ENCODE results near the gene SARDH. TPM values are rescaled to one million over a fixed set of nuclear protein-coding genes. Genes with fewer than 3 reads are reported as not detected.

Gene SARDH
- total and polyA plus RNA-seq, 2 of the 13 experiments (the other 11 are each of a cell fraction or from before 2014, with no cell fraction given) = 11.6 to 34.9 TPM

DNA sequence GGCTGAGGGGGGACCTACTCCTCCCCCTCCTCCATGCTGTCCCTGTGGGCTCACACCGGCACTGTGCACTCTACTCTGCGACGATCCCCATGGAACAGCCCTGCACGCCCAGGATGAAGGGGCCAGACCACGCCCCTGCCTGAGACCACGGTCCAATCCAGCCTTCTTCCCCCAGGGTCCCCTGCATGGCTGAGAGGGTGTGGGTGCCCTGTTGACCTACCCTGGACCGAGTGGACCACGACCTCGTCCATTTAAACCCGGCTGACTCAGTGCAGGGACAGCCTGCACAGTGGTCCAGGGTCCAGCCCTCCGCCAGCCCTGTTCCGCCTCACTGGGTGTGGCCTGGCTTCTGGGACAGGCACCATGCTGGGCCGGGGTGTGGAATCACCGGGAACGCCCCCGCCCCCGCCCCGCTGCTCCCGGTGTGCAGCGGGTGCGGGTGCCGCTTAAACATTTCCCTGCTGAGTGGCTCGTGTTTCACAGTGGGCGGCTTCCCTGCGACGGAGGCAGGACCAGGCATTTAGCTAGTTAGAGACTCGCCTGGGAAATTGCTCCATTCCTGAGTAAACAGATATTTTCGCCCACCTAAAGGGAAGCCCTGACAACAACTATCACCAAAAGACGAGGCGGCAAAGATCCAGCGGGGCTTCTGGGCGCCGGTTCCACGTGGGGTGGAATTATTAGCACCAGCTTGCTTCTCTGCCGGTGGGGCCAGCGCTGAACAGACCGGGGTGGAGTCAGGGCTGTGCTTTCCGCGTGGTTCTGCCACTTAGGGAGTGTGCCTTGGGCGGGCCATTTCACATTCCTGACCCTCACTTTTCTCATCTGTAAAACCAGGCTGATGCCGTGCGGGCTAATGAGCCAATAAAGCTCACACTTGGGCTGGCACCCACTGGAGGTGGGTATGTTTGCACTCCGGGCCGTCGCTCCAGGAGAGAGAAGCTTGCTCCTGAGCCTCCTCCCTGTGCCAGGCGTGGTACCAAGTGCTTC, 79.4 kb downstream of the SARDH start (continued):
- TF ChIP-seq, protein P1, sequence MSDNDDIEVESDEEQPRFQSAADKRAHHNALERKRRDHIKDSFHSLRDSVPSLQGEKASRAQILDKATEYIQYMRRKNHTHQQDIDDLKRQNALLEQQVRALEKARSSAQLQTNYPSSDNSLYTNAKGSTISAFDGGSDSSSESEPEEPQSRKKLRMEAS (IDR thresholded peaks at IDR 0.05) = peak; percentile 47
- TF ChIP-seq SRSF1 (optimal IDR thresholded peaks at IDR 0.05; ENCODE audit: low read depth, low read length) (peak; percentile 88), NONO (IDR thresholded peaks at IDR 0.05) (no peak), NONO (CRISPR knock-in tag; conservative IDR thresholded peaks at IDR 0.05) (peak; percentile 76), SRY (CRISPR knock-in tag; IDR thresholded peaks at IDR 0.05) (peak; percentile 80; the same call in 1 of the 2 replicates), ZNF256 (CRISPR knock-in tag; conservative IDR thresholded peaks at IDR 0.05) (no peak), CEBPB (IDR thresholded peaks at IDR 0.05; ENCODE audit: borderline replicate concordance, low read depth, low read length) (no peak), ZFP62 (CRISPR knock-in tag; IDR thresholded peaks at IDR 0.05) (no peak), ESRRA (CRISPR knock-in tag; IDR thresholded peaks at IDR 0.05; ENCODE audit: low read depth) (peak; percentile 97), YY1 (IDR thresholded peaks at IDR 0.05; ENCODE audit: insufficient read depth, insufficient replicate concordance, low read depth, low read length) (peak; percentile 27), U2AF2 (IDR thresholded peaks at IDR 0.05; ENCODE audit: low read depth, low read length) (no peak), GTF2F1 (IDR thresholded peaks at IDR 0.05; ENCODE audit: low read length) (no peak), RBM22 (optimal IDR thresholded peaks at IDR 0.05; ENCODE audit: low read length) (peak; percentile 68), ZNF543 (CRISPR knock-in tag; IDR thresholded peaks at IDR 0.05) (0 out of 2 replicates have a peak, but pooled peaks have one; percentile 36), ZBTB21 (CRISPR knock-in tag; IDR thresholded peaks at IDR 0.05) (no peak), TEAD2 (CRISPR knock-in tag; IDR thresholded peaks at IDR 0.05) (no peak), ZNF616 (CRISPR knock-in tag; IDR thresholded peaks at IDR 0.05; ENCODE audit: low read depth) (no peak), ZNF878 (CRISPR knock-in tag; IDR thresholded peaks at IDR 0.05) (no peak)
- TF ChIP-seq, protein P2, sequence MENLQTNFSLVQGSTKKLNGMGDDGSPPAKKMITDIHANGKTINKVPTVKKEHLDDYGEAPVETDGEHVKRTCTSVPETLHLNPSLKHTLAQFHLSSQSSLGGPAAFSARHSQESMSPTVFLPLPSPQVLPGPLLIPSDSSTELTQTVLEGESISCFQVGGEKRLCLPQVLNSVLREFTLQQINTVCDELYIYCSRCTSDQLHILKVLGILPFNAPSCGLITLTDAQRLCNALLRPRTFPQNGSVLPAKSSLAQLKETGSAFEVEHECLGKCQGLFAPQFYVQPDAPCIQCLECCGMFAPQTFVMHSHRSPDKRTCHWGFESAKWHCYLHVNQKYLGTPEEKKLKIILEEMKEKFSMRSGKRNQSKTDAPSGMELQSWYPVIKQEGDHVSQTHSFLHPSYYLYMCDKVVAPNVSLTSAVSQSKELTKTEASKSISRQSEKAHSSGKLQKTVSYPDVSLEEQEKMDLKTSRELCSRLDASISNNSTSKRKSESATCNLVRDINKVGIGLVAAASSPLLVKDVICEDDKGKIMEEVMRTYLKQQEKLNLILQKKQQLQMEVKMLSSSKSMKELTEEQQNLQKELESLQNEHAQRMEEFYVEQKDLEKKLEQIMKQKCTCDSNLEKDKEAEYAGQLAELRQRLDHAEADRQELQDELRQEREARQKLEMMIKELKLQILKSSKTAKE (CRISPR knock-in tag; IDR thresholded peaks at IDR 0.05; ENCODE audit: borderline replicate concordance) = no peak
- TF ChIP-seq, protein P3, sequence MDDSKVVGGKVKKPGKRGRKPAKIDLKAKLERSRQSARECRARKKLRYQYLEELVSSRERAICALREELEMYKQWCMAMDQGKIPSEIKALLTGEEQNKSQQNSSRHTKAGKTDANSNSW (CRISPR knock-in tag; IDR thresholded peaks at IDR 0.05; ENCODE audit: borderline replicate concordance) = no peak
- TF ChIP-seq, protein P4, sequence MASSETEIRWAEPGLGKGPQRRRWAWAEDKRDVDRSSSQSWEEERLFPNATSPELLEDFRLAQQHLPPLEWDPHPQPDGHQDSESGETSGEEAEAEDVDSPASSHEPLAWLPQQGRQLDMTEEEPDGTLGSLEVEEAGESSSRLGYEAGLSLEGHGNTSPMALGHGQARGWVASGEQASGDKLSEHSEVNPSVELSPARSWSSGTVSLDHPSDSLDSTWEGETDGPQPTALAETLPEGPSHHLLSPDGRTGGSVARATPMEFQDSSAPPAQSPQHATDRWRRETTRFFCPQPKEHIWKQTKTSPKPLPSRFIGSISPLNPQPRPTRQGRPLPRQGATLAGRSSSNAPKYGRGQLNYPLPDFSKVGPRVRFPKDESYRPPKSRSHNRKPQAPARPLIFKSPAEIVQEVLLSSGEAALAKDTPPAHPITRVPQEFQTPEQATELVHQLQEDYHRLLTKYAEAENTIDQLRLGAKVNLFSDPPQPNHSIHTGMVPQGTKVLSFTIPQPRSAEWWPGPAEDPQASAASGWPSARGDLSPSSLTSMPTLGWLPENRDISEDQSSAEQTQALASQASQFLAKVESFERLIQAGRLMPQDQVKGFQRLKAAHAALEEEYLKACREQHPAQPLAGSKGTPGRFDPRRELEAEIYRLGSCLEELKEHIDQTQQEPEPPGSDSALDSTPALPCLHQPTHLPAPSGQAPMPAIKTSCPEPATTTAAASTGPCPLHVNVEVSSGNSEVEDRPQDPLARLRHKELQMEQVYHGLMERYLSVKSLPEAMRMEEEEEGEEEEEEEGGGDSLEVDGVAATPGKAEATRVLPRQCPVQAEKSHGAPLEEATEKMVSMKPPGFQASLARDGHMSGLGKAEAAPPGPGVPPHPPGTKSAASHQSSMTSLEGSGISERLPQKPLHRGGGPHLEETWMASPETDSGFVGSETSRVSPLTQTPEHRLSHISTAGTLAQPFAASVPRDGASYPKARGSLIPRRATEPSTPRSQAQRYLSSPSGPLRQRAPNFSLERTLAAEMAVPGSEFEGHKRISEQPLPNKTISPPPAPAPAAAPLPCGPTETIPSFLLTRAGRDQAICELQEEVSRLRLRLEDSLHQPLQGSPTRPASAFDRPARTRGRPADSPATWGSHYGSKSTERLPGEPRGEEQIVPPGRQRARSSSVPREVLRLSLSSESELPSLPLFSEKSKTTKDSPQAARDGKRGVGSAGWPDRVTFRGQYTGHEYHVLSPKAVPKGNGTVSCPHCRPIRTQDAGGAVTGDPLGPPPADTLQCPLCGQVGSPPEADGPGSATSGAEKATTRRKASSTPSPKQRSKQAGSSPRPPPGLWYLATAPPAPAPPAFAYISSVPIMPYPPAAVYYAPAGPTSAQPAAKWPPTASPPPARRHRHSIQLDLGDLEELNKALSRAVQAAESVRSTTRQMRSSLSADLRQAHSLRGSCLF (CRISPR knock-in tag; IDR thresholded peaks at IDR 0.05; ENCODE audit: borderline replicate concordance) = no peak
- TF ChIP-seq, protein P5, sequence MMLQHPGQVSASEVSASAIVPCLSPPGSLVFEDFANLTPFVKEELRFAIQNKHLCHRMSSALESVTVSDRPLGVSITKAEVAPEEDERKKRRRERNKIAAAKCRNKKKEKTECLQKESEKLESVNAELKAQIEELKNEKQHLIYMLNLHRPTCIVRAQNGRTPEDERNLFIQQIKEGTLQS (CRISPR knock-in tag; IDR thresholded peaks at IDR 0.05) = peak; percentile 68
